ENCODE measurements around the gene RFX4. TPM values are rescaled to one million over a fixed set of nuclear protein-coding genes. Genes with fewer than 3 reads are reported as not detected.

RFX4 gene
- total RNA-seq, 1 experiment from 2014 or later = not detected

DNA sequence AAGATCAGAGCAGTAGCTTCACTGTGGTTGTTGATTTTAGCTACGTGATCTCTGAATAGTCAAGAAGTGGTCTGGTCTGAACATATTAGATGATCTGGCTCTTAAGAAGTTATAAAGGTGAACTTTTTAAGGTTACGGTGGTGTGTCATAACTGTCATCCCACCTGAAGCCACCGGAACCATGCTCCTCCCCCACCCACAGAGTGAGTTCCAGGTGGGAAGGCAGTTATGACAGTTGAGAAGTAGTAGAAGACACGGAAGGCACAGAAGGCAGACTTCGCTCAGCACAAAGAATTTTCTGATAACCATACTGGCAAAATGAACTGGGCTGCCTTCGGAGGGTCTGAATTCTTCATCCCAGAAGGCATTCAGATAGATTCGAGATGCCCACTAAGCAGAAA is 101.7 kb downstream of the RFX4 start:
- H3K4me3 ChIP-seq (ENCODE audit: low read depth, low read length, poor library complexity, severe bottlenecking) = no peak overlapping the region
- intact Hi-C loops (cut with micrococcal nuclease; ENCODE audit: unreplicated experiment) = no loop called here
- H3K27me3 ChIP-seq (replicated peaks; ENCODE audit: insufficient read depth, low read depth, low read length, poor library complexity) = no peaks in the 10 kb centered on the region
- ChIA-PET CTCF (no interaction called here), POLR2A (ENCODE audit: low non-redundant PET) (no interaction called here)
- H3K27ac ChIP-seq (ENCODE audit: low read depth, low read length, poor library complexity, severe bottlenecking) = no peak overlapping the region
- no TSS peak for BruUV-seq (replicated peaks)
- no peaks in the 10 kb centered on the region for H3K4me1 ChIP-seq (ENCODE audit: insufficient read depth, low read length, poor library complexity, severe bottlenecking)
- no peaks in the 10 kb centered on the region for H3K9me3 ChIP-seq (ENCODE audit: low read depth, low read length, poor library complexity, severe bottlenecking)
- H3K36me3 ChIP-seq (ENCODE audit: insufficient read depth, low read length, poor library complexity, severe bottlenecking) = no peaks in the 10 kb centered on the region
- no peak for DNase-seq (ENCODE audit: low spot score)
- TF ChIP-seq EZH2 (IDR thresholded peaks at IDR 0.05; ENCODE audit: borderline replicate concordance, low read depth, low read length, poor library complexity, severe bottlenecking) = no peak
- TF ChIP-seq, protein P1, sequence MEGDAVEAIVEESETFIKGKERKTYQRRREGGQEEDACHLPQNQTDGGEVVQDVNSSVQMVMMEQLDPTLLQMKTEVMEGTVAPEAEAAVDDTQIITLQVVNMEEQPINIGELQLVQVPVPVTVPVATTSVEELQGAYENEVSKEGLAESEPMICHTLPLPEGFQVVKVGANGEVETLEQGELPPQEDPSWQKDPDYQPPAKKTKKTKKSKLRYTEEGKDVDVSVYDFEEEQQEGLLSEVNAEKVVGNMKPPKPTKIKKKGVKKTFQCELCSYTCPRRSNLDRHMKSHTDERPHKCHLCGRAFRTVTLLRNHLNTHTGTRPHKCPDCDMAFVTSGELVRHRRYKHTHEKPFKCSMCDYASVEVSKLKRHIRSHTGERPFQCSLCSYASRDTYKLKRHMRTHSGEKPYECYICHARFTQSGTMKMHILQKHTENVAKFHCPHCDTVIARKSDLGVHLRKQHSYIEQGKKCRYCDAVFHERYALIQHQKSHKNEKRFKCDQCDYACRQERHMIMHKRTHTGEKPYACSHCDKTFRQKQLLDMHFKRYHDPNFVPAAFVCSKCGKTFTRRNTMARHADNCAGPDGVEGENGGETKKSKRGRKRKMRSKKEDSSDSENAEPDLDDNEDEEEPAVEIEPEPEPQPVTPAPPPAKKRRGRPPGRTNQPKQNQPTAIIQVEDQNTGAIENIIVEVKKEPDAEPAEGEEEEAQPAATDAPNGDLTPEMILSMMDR (conservative IDR thresholded peaks at IDR 0.05; ENCODE audit: low read depth, low read length) = no peak

DNA sequence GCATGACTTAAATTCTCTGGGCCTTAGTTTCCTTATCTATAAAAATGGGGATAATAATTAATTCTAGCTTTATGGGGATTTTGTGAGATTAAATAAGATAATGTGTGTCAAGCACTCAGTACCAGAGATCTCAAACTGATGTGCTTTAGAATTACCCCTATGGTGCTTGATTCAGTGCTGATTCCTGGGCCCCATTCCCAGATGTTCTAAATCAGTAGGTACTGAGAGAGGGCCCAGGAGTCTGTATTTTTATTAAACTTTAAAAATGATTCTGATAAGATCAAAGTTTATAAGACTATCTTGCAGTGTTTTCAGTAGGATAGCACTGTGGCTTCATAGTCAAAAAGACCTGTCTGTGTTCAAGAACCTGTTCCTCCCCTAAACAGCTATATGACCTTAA is 102.6 kb downstream of the RFX4 start:
- Histone ChIP-seq H3K9me3 (ENCODE audit: low read depth, low read length, poor library complexity, severe bottlenecking) (no peaks in the 10 kb centered on the region), H3K36me3 (ENCODE audit: insufficient read depth, low read length, poor library complexity, severe bottlenecking) (no peaks in the 10 kb centered on the region), H3K27me3 (replicated peaks; ENCODE audit: insufficient read depth, low read depth, low read length, poor library complexity) (no peaks in the 10 kb centered on the region), H3K27ac (ENCODE audit: low read depth, low read length, poor library complexity, severe bottlenecking) (no peak overlapping the region), H3K4me3 (ENCODE audit: low read depth, low read length, poor library complexity, severe bottlenecking) (no peak overlapping the region), H3K4me1 (ENCODE audit: insufficient read depth, low read length, poor library complexity, severe bottlenecking) (no peaks in the 10 kb centered on the region)
- TF ChIP-seq, protein P1 (conservative IDR thresholded peaks at IDR 0.05; ENCODE audit: low read depth, low read length) = no peak
- no peak for TF ChIP-seq EZH2 (IDR thresholded peaks at IDR 0.05; ENCODE audit: borderline replicate concordance, low read depth, low read length, poor library complexity, severe bottlenecking)
- BruUV-seq (replicated peaks) = no TSS peak
- CTCF ChIA-PET = no interaction called here
- intact Hi-C loops (cut with micrococcal nuclease; ENCODE audit: unreplicated experiment) = no loop called here
- POLR2A ChIA-PET (ENCODE audit: low non-redundant PET) = no interaction called here
- no peak for DNase-seq (ENCODE audit: low spot score)

DNA sequence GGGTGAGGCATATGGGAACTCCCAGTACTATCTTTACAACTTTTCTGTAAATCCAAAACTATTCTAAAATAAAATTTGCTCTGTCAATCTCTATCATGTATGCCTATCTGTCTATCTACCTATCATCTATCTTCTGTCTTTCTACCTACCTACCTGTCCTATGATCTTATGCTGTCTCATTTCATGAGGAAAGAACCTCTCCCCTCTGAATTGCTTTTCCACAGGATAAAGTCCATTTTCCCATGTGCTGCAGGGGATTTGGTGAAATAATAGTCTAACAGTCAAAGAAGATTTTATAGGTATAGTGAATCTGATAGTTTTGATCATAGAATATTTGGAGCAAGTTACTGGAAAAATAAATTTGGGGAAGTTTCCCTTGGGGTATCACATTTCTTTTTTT is 104.9 kb downstream of the RFX4 start:
- no peak overlapping the region for H3K4me3 ChIP-seq (ENCODE audit: low read depth, low read length, poor library complexity, severe bottlenecking)
- H3K27ac ChIP-seq (ENCODE audit: low read depth, low read length, poor library complexity, severe bottlenecking) = no peak overlapping the region
- DNase-seq (ENCODE audit: low spot score) = no peak
- no peaks in the 10 kb centered on the region for H3K9me3 ChIP-seq (ENCODE audit: low read depth, low read length, poor library complexity, severe bottlenecking)
- no peaks in the 10 kb centered on the region for H3K4me1 ChIP-seq (ENCODE audit: insufficient read depth, low read length, poor library complexity, severe bottlenecking)
- H3K36me3 ChIP-seq (ENCODE audit: insufficient read depth, low read length, poor library complexity, severe bottlenecking) = no peaks in the 10 kb centered on the region
- no TSS peak for BruUV-seq (replicated peaks)
- TF ChIP-seq EZH2 (IDR thresholded peaks at IDR 0.05; ENCODE audit: borderline replicate concordance, low read depth, low read length, poor library complexity, severe bottlenecking) = no peak
- TF ChIP-seq, protein P1 (conservative IDR thresholded peaks at IDR 0.05; ENCODE audit: low read depth, low read length) = no peak
- intact Hi-C loops (cut with micrococcal nuclease; ENCODE audit: unreplicated experiment) = no loop called here
- no peaks in the 10 kb centered on the region for H3K27me3 ChIP-seq (replicated peaks; ENCODE audit: insufficient read depth, low read depth, low read length, poor library complexity)
- ChIA-PET CTCF (no interaction called here), POLR2A (ENCODE audit: low non-redundant PET) (no interaction called here)

All from A673 (cell line).